Right renal cortex interstitium (tissue), 3 donors: ENCODE results near the gene SMIM44. TPM values are rescaled to one million over a fixed set of nuclear protein-coding genes. Genes with fewer than 3 reads are reported as not detected.
"Not testable (repeated sequence)": the region's sequence is repeated elsewhere in the genome, so short reads cannot be mapped to it uniquely, and the experiment has no call there.

Experiments used
- DNase-seq, 3 donors: peaks; one replicate each; pipeline ENCODE4 v3.0.0-alpha.2; 2013; ENCODE audit warnings: low read depth in 3 of 3, low spot score in 2 of 3
- polyA plus RNA-seq, 3 donors: library from polyadenylated mRNA; unstranded; fragments of 120-200 nt; gene quantifications; one replicate each; pipeline ENCODE4 v1.2.1, GENCODE V29; 2013; ENCODE audit not compliant: insufficient read length in 3 of 3

The SMIM44 gene
- polyA plus RNA-seq, result not detected

DNA sequence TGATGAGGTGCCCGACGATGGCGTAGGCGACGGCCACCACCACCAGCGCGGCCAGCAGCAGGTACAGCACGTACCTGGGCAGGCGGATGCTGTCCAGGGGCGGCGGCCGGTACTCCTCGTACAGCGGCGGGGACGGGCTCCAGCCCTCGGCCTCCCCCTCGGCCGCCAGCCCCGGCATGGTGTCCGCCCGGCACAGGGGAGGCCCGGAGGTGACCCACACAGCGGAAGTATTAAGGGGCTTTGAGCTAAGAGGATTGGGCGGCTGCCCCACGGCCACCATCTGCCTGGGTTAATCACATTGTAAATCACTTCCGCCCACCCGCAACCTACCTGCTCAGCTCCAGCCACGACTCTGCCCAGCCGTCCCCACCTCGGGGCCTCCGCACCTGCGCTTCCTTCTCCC lies at the start of gene SMIM44:
TSS of gene SMIM44 (minus strand) at position 216 of the 403 bp plus-strand sequence. CDS start at position 178, 38 bp downstream.
- no peak for DNase-seq

DNA sequence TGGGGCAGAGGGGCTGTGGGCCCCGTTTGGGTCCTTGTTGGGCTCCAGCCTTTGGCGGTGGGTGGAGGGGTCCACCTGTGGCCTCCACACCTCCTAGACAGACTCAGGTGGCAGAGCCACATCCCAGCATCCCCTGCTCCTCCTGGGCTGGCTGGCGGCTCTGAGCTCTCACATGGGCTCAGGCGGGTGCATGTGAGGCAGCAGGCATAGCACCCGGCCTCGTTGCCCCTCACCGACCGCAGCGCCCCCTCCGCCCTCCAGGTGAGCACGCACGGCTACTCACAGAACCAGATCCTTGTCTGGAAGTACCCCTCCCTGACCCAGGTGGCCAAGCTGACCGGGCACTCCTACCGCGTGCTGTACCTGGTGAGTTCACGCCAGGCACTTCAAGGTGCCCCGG lies 49.8 kb upstream of the SMIM44 start:
- no peak for DNase-seq

DNA sequence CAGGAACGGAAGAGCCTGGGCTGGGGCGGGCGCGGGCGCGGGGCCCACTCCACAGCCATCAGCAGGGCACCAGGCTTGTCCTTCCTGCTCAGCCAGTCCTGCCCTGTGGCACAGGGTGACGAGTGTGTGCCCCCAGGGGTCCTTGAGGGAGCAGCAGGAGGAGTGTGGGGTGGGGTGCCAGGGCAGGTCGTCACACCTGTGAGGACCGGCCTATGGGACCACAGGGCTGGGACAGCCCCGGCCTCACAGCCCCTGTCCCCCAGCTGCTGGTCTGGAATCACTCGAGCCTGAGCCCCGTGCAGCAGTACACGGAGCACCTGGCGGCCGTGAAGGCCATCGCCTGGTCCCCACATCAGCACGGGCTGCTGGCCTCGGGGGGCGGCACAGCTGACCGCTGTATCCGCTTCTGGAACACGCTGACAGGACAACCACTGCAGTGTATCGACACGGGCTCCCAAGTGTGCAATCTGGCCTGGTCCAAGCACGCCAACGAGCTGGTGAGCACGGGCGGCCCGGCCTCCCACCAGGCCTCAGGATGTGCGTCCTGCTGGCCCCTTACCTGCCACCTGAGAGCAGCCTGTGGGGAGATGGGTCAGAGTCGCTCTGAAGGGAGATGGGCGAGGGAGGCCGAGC lies 49.0 kb upstream of the SMIM44 start:
- no peak for DNase-seq

DNA sequence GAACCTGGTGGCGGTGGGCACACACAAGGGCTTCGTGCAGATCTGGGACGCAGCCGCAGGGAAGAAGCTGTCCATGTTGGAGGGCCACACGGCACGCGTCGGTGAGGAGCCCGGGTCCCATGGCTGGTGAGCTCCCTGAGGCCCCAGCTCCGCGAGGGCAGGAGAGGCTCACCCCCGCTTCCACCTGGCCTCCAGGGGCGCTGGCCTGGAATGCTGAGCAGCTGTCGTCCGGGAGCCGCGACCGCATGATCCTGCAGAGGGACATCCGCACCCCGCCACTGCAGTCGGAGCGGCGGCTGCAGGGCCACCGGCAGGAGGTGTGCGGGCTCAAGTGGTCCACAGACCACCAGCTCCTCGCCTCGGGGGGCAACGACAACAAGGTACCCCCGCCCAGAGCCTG lies 48.5 kb upstream of the SMIM44 start:
- no peak for DNase-seq

DNA sequence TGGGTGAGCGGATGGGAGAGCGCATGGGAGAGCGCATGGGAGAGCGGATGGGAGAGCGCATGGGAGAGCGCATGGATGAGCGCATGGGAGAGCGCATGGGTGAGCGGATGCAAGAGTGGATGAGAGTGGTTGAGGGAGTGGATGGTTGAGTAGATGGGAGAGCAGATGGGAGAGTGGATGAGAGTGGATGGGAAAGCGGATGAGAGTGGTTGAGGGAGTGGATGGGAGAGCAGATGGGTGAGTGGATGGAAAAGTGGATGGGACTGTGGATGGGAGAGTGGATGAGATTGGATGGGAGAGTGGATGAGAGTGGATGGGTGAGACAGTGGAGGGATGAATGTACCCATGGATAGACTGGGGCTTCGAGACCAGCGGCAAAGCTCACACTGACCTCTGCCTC lies 47.1 kb upstream of the SMIM44 start:
- DNase-seq, result no peak

DNA sequence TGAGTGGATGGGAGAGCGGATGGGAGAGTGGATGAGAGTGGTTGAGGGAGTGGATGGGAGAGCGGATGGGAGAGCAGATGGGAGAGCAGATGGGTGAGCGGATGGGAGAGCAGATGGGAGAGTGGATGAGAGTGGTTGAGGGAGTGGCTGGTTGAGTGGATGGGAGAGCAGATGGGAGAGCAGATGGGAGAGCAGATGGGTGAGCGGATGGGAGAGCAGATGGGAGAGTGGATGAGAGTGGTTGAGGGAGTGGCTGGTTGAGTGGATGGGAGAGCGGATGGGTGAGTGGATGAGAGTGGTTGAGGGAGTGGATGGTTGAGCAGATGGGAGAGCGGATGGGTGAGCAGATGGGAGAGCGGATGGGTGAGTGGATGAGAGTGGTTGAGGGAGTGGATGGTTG lies 46.1 kb upstream of the SMIM44 start:
- not testable (repeated sequence) for DNase-seq

DNA sequence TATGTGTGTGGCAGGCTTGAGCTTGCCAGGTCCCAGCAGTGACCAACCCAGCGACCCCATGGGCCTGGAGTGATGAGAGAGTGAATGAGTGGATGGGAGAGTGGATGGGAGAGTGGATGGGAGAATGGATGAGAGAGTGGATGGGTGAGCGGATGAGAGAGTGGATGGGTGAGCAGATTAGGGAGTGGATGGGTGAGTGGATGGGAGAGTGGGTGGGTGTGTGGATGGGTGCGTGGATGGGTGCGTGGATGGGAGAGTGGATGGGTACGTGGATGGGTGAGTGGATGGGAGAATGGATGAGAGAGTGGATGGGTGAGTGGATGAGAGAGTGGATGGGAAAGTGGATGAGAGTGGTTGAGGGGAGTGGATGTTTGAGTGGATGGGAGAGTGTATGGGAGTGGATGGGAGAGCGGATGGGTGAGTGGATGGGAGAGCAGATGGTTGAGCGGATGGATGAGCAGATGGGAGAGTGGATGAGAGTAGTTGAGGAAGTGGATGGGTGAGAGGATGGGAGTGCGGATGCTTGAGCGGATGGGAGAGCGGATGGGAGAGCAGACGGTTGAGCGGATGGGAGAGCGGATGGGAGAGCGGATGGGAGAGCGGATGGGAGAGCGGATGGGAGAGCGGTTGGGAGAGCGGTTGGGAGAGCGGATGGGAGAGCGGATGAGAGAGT lies 45.4 kb upstream of the SMIM44 start:
- no peak for DNase-seq

DNA sequence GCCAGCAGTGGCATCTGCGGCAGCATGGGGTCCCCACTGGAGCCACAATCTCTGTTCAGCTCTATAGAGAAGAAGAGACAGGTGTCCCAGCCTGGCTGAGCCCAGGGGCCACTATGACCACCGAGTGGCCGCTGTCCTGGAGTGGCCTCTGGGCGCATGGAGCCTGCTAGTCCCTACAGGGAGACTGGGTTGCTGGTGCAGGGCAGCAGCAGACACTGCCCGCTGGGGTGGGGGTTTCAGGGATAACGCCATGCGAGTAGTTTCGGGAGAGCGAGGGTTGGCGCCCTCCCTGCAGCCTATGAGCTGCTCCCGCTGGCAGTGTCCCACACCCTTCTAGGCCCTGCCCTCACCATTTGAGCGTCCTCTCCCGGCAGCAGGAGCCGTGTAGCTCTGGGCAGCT lies 44.8 kb upstream of the SMIM44 start:
- no peak for DNase-seq

DNA sequence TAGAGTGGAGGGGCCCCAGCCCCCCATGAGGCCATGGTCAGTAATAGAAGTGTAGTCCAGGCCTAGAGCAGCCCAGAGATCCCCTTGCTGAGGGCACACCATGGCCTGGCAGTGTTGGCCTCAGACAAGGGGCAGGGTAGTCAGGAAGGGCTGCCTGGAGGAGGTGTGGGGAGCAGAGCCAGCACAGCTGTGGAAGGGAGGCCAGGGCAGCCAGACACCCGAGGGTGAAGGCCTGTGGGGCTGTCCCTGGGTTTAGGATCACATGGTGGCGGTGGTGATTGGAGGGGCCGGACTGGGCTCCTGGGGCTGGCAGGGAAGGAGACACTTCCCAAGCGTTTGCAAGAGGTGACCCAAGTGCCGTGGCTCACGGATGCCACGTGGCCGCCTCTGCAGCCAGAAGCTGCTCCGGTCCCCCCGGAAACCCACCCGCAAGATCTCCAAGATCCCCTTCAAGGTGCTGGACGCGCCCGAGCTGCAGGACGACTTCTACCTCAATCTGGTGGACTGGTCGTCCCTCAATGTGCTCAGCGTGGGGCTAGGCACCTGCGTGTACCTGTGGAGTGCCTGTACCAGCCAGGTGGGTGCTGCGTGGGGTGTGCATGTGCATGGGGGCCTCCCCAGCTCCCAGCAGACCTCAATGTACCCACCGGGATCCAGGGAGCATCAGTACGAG lies 44.1 kb upstream of the SMIM44 start:
- no peak for DNase-seq

DNA sequence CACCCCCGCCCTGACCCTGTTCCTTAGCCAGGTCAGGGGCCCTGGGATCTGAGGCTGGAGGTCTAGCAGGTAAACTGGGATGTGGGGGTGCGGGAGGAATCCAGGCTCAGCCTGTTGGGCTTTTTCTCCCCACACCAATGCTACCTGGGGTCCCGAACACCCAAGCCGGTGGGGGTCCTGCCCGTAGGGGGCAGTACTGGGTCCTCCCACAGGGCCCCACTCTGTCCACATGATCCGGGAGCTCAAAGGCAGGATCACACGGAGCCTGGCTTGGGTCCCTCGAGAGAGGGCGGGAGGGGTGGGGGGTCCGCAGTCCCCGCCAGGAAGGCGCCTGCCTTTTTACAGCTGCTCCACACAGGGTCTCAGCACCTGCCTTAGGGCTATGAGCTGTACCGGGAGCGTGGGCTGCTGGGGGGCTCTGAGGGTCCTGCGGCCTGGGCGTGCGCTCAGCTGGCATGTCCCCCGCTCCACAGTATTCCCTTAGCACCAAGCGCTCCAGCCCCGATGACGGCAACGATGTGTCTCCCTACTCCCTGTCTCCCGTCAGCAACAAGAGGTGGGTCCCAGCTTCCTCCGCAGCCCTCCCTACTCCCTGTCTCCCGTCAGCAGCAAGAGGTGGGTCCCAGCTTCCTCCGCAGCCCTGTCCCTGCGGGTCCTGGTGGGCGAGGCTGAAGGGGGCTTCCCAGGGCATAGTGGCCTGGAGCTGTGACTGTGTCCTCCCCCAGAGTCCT lies 43.4 kb upstream of the SMIM44 start:
- DNase-seq, result no peak

DNA sequence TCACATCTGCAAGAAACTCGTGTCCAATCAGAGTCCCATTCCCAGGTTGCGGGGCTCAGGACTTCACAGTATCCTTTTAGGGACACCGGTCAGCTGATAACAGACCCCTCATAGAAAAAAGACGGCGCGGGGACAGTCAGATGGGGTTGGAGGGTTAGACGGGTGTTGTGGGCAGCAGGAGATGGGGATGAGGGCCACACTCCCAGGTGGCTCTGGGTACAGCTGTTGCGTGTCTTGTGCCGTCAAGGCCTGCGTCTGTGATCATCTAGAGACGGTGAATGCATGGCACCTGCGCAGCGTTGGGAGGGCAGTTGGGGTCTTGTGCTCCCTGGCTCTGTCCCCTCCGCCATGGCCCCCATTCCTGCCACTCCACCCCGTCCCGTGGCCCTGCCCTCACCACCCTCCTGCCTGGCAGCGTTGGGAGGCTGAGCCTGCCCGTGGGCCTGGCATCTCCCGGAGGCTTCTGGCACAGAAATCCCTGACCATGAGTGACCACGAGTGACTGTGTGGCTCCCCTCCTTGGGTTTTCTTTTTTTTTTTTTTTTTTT lies 41.7 kb upstream of the SMIM44 start:
- DNase-seq, result no peak

DNA sequence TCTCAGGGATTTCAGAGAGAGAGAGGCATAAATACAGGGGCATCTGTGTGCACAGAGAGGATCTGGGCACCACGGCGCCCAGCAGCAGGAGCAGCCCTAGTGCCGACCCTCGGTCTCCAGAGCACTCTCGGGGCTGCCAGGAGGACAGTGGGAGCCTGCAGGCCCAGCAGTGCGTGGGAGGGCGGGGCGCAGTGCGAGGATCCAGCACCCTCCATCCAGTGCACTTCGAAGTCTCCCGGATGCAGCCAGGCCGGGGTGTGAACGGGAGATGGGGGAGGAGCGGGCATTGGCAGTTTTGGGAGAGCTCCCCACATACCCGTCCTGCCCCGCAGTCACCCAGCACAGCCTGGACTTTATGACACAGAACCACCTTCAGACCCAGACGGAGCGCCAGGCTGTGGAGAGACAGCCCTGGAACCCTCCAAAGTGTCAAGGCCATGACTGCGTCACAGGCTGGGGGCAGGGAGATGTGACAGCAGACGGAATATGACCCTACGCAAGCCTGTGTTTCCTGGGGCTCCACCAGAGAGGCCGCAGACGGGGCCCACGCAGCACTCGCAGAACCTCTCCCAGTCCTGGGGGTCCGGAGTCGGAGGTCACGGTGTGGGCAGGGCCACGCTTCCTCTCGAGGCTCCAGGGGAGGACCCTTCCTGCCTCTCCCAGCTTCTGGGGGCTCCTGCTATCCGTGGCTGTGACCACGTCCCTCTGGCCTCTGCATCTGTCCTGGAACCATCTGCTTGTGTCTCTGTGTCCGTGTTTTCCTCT lies 41.0 kb upstream of the SMIM44 start:
- no peak for DNase-seq

DNA sequence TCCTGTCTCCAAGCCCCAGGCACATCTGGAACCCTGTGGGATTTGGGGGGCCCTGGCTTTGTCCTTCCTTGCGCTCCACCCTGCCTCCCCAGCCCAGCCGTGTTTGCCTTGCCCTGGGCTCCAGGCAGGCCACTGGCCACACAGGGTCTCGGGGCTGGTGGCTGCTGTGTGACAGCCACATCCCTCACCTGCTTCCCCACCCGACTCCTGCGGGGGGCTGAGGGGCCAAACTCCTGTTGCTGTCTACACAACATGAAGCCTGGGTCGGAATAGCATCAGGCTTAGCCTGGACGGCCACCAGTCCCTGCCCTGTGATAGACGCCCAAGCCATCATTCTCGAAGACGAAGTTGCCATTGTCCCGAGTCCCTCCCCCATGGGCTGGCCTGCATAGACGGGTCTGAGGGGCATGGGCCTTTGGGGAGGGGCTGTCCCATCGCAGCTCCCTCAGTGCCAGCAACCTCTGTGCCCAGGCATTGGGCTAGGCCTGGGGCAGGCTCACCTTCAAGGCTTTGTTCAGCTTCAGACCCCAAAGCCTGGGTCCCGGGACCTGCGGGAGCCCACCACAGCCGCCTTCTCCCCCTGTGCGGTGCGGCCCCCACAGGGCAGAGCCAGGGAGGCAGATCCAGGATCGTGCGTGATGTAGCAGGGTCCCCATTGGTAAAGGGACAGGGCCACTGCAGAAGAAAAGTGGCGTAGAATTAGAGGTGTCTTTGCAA lies 40.3 kb upstream of the SMIM44 start:
- no peak for DNase-seq

DNA sequence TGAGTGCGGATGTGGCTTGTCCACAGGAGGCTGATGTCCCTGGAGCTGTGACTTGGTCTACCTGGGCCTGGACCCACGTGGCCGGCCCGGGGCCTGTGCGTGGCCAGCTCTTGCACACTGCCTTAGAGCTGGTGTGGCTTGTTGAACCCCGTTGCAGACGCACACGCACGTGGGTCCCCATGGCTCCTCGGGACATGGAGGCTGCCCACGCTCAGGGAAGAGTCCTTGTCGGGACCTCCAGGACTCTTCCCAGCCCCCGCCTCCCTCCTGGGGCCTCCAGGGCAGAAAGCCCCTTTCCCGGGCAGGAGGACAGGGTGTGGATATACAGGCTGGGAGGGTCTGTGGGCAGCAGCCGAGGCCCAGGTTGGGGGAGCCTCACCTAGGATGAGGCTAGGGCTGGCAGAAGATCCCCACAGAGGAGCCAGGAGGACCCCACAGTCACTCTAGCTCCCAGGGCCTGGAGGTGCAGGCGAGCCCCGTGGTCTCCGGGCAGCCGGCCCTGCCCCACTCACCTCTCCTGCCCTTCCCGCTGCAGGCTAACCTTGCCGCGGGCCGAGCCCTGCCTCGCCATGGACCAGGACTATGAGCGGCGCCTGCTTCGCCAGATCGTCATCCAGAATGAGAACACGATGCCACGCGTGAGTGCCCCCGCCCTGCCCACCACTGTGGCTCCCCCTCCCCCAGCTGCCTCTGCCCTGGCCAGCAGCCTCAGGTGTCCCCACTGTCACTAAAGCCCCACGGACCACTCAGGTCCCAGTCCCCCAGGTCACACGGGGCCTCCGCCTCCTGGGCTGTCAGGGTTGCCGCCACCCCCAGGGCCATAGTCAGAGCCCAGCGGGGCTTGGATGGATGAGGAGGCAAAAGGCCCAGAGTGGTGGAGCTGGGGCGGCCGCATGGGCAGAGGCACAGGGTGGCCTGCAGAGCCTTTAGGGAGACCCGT lies 39.5 kb upstream of the SMIM44 start:
- no peak for DNase-seq

DNA sequence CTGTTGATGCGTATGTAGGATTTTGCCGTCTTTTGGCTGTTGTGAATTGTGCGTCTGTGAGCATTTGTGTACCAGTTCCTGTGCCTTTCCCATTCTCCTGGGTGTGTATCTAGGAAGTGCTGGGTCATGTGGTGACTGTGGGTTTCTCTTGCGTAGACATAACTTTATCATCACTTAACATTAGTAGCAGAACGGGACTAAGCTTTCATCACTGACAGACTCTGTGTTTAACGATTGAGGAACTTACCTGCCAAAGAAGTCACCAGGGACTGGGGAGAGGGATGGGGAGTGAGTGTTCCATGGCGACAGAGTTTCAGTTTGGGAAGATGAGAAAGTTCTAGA lies 37.8 kb upstream of the SMIM44 start:
- no peak for DNase-seq

DNA sequence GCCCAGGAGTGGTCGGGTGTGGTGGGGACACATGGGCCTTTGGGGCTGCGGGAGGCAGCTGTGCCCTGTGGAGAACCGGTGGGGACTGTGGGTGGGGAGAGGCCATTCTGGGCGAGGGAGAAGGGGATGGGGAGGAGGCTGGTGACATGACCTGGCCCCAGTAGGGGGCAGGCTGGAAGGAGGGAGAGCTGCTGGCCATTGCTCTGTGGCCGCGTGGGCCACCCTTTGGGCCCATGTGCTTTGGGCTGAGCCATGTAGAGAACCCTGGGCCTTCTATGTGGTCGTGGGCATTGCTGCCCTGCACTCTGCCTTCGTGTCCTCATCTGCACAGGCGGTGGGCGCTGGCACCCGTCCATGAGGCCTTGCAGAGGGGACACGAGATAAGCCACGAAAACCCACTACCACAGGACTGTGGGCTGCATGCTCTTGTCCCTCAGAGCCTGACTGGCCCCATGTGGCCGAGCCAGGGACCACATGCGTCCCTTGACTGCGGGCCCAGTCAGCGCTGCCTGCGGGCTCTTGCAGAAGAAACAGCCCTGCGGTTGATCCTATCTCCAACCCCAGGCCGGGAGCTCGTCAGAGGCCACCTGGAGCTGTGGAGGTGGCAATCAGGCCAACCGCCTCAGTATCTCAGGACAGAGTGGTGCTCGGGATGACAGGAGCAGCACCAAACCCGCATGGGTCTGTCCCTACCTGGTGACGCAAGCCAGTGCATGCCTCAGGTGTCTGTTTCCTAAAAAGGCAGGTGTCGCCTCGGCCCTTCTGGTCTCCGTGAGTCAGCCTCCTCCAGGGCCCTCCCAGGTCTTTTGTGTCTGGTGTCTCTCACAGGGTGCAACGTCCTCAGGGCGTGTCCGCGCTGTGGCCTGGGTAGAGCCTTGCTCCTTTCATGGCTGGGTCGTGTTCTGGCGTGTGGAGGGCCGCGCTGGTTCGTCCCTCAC lies 37.2 kb upstream of the SMIM44 start:
- no peak for DNase-seq

DNA sequence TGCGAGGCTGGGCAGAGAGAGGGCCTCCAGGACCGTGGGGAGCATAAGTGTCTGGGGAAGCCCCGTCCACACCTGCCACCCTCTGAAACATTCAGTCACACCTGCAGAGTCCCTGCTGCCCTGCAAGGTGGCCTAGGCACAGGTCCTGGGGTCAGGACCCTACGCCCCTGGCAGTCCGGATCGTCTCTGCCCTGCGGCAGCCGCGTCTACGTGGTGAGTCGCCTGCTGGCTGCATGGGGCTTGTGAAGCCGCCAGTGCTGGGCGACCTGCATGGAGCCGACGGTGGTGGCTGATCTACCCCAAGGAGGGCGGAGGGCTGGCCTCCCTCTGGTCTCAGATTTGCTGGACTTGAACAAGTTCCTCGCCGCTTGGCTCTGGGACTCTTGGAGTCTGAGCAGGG lies 35.9 kb upstream of the SMIM44 start:
- no peak for DNase-seq

DNA sequence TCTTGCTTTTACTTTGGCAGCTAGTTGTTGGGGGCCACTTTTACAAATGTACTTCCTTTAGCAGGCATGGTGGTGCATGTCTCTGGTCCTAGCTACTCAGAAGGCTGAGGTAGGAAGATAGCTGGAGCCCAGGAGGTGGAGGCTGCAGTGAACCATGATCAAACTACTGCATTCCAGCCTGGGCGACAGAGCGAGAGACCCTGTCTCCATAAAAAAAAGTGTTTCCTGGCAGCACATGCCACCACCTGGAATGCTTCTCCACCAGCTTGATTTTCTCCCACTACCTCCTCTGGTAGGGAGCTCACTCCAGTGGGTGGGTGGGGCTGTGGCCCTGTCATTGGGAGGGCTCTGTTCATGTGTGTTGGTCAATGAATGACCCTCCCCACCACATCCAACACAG lies 35.4 kb upstream of the SMIM44 start:
- DNase-seq, result no peak
